GM12878 (cell line): ENCODE results near the gene GABRA6. TPM values are rescaled to one million over a fixed set of nuclear protein-coding genes. Genes with fewer than 3 reads are reported as not detected.
"Not testable (repeated sequence)": the region's sequence is repeated elsewhere in the genome, so short reads cannot be mapped to it uniquely, and the experiment has no call there.

ENCODE experiments used
- ATAC-seq: fragments of 200-7000 bp; cut with Tn5 transposase; 3 replicates; pipeline ENCODE4 v1.9.1; 2020; ENCODE audit warnings: mild to moderate bottlenecking, moderate library complexity
- BruUV-seq: library from RNA; stranded (reverse); fragments of 400-500 nt; replicated peaks from 2 replicates; lab custom pipeline; 2021; lab: Mats Ljungman, UMichigan
- CTCF ChIA-PET: fragments of 300-600 bp; sonication (Branson Sonifier 250); formaldehyde crosslinking; extraction: SDS; loops from one replicate; lab custom pipeline; 2021; ENCODE audit warnings: inconsistent platforms; lab: Yijun Ruan, JAX
- POLR2A ChIA-PET: fragments of 350-600 bp; formaldehyde crosslinking; extraction: SDS; loops from one replicate; lab custom pipeline; 2021; ENCODE audit warnings: inconsistent platforms; lab: Charles Lee
- RAD21 ChIA-PET: fragments of 300-600 bp; sonication (Branson Sonifier 250); formaldehyde crosslinking; loops from one replicate; lab custom pipeline; 2023; ENCODE audit warnings: antibody characterized with exemption; ENCODE audit not compliant: unreplicated experiment; lab: Charles Lee
- SMC1A ChIA-PET: fragments of 300-600 bp; sonication (Branson Sonifier 250); formaldehyde crosslinking; loops from one replicate; lab custom pipeline; 2023; ENCODE audit not compliant: unreplicated experiment, uncharacterized antibody; lab: Charles Lee
- DNase-seq: peaks from one replicate; pipeline ENCODE4 v3.0.0-alpha.2; 2011; ENCODE audit warnings: low read depth, low spot score
- FAIRE-seq: peaks from 3 replicates; lab custom pipeline; 2011; peaks lifted over from hg19 to GRCh38; lab: Jason Lieb, UNC
- H2AFZ ChIP-seq: 2 replicates; pipeline ENCODE4 v1.6.0; 2011; ENCODE audit warnings: low read depth, low read length, control low read depth; ENCODE audit not compliant: control insufficient read depth
- H3K27ac ChIP-seq: 2 replicates; pipeline ENCODE4 v1.5.1; 2011; ENCODE audit warnings: control low read depth; ENCODE audit not compliant: control insufficient read depth, insufficient read depth
- H3K27me3 ChIP-seq, 2 experiments: replicated peaks in 1 of 2; 2 replicates each; pipeline versions ENCODE4 v1.6.0 to v1.6.1; 2011; ENCODE audit warnings: low read length in 1 of 2; ENCODE audit not compliant: control insufficient read depth in 2 of 2, insufficient read depth in 2 of 2
- H3K36me3 ChIP-seq, 2 experiments: 2 replicates each; pipeline ENCODE4 v1.5.1; 2011; ENCODE audit warnings: low read length in 1 of 2; ENCODE audit not compliant: control insufficient read depth in 2 of 2, insufficient read depth in 2 of 2
- H3K4me1 ChIP-seq: 2 replicates; pipeline ENCODE4 v1.6.1; 2011; ENCODE audit warnings: mild to moderate bottlenecking, low read length, moderate library complexity, mixed read lengths; ENCODE audit not compliant: control insufficient read depth, insufficient read depth
- H3K4me2 ChIP-seq: 2 replicates; pipeline ENCODE4 v1.6.0; 2011; ENCODE audit warnings: control low read depth; ENCODE audit not compliant: control insufficient read depth, insufficient read depth
- H3K4me3 ChIP-seq: fragments of 200-600 bp; sonication (generic); 2 replicates; pipeline ENCODE4 v1.5.1; 2016
- H3K79me2 ChIP-seq: 2 replicates; pipeline ENCODE4 v1.6.0; 2011; ENCODE audit warnings: low read length; ENCODE audit not compliant: control insufficient read depth, insufficient read depth
- H3K9ac ChIP-seq: 2 replicates; pipeline ENCODE4 v1.8.0; 2011; ENCODE audit warnings: low read length, control low read depth, mixed read lengths; ENCODE audit not compliant: control insufficient read depth, insufficient read depth
- H3K9me3 ChIP-seq: replicated peaks from 3 replicates; pipeline ENCODE4 v1.5.1; 2011; ENCODE audit warnings: mild to moderate bottlenecking, low read length; ENCODE audit not compliant: control insufficient read depth, insufficient read depth
- H4K20me1 ChIP-seq: 2 replicates; pipeline ENCODE4 v1.6.0; 2011; ENCODE audit not compliant: control insufficient read depth, insufficient read depth
- CTCF ChIP-seq, 3 experiments: IDR thresholded peaks in 2 of 3; conservative IDR thresholded peaks in 1 of 3; 2 replicates each; pipeline ENCODE4 v1.5.1; 2011; ENCODE audit warnings: low read depth in 3 of 3, low read length in 3 of 3, mild to moderate bottlenecking in 3 of 3, control low read depth in 2 of 3, moderate library complexity in 2 of 3, inconsistent platforms in 1 of 3, mixed read lengths in 1 of 3; ENCODE audit not compliant: control insufficient read depth in 2 of 3, insufficient read depth in 1 of 3; ENCODE audit errors: extremely low read depth in 1 of 3
- KDM1A ChIP-seq: fragments of 200-600 bp; sonication (generic); IDR thresholded peaks from 2 replicates; pipeline ENCODE4 v1.6.1; 2016; ENCODE audit warnings: borderline replicate concordance
- NKRF ChIP-seq: fragments of 450-650 bp; conservative IDR thresholded peaks from 2 replicates; pipeline ENCODE4 v1.6.1; 2017; ENCODE audit warnings: mild to moderate bottlenecking, moderate library complexity
- RAD21 ChIP-seq: IDR thresholded peaks from 2 replicates; pipeline ENCODE4 v1.6.1; 2011; ENCODE audit warnings: mild to moderate bottlenecking, low read depth, low read length, moderate library complexity; ENCODE audit not compliant: insufficient read depth
- YY1 ChIP-seq: IDR thresholded peaks from 2 replicates; pipeline ENCODE4 v1.6.1; 2011; ENCODE audit warnings: low read depth, mild to moderate bottlenecking, low read length
- WGBS: methylation state at CpG from one replicate; pipeline ENCODE4 v1.1.6; 2016; ENCODE audit warnings: low lambda C conversion rate; ENCODE audit not compliant: insufficient replicate concordance, insufficient coverage; ENCODE audit errors: missing lambda C conversion rate; 5-methylcytosine and 5-hydroxymethylcytosine counted together
- in situ Hi-C: fragments of 300-500 bp; cut with MboI; formaldehyde crosslinking; loops from 9 replicates; pipeline ENCODE4 v1.14.3; 2018; ENCODE audit warnings: mixed read lengths
- intact Hi-C: fragments of 100-400 bp; cut with micrococcal nuclease; formaldehyde crosslinking; loops from one replicate; pipeline ENCODE4 v1.14.2; 2022; ENCODE audit not compliant: unreplicated experiment
- polyA plus RNA-seq, 11 experiments: library from polyadenylated mRNA; depleted of rRNA in 4 of 11; unstranded in 6 of 11; stranded (reverse) in 5 of 11; fragments of >200 nt; fragmentation: Nextera tagmentation in 4 of 11; fragmentation: Illumina TruSeq in 1 of 11; extraction: Ambion mirVana in 4 of 11; extraction: Trizol in 1 of 11; gene quantifications; 1 replicate in 1 of 11; 2 replicates in 10 of 11; pipeline versions ENCODE4 v1.2.1 to v1.2.3, GENCODE V29; 2011 to 2016; ENCODE audit warnings: inconsistent platforms in 2 of 11, missing spikeins in 2 of 11, low read depth in 1 of 11
- total RNA-seq, 4 experiments: library from RNA; depleted of rRNA in 3 of 4; stranded (reverse); fragments of >200 nt in 3 of 4; fragmentation: Illumina TruSeq in 1 of 4; extraction: Trizol in 1 of 4; gene quantifications; 2 replicates each; pipeline versions ENCODE4 v1.2.1 to v1.2.3, GENCODE V29; 2013 to 2021

GABRA6 gene
- total and polyA plus RNA-seq, 10 of the 15 experiments (the other 5 are each of a cell fraction or from before 2014, with no cell fraction given) = not detected

- ATAC-seq, H3K79me2 ChIP-seq, intact Hi-C loops, in situ Hi-C loops, H3K4me1 ChIP-seq, H3K27me3 ChIP-seq, H3K27ac ChIP-seq, CTCF ChIA-PET, H3K36me3 ChIP-seq, H4K20me1 ChIP-seq, H3K4me2 ChIP-seq, POLR2A ChIA-PET, H3K4me3 ChIP-seq, H3K9me3 ChIP-seq, H2AFZ ChIP-seq, FAIRE-seq, BruUV-seq, DNase-seq, SMC1A ChIA-PET, H3K9ac ChIP-seq, RAD21 ChIA-PET: not testable (repeated sequence)
- 40% methylated on average over 8 of the region's 8 CpGs for WGBS
Observed at GRCh38 chr5:161651926-161652325, 33.6 kb upstream of the GABRA6 start.

- Histone ChIP-seq H3K9me3 (no peaks in the 10 kb centered on the region), H3K79me2 (no peaks in the 10 kb centered on the region), H3K4me3 (no peak overlapping the region), H3K27me3 (no peaks in the 10 kb centered on the region), H3K36me3 (no peaks in the 10 kb centered on the region), H4K20me1 (no peaks in the 10 kb centered on the region), H2AFZ (no peak overlapping the region), H3K27ac (no peak overlapping the region), H3K4me2 (no peak overlapping the region), H3K4me1 (no peaks in the 10 kb centered on the region), H3K9ac (no peak overlapping the region)
- ATAC-seq = no peak
- RAD21 ChIA-PET = no interaction called here
- in situ Hi-C loops (no loop called here), intact Hi-C loops (no loop called here)
- SMC1A ChIA-PET = no interaction called here
- WGBS = 42% methylated on average over 12 of the region's 12 CpGs
- TF ChIP-seq YY1 = no peak
- no peak for TF ChIP-seq KDM1A
- TF ChIP-seq RAD21 = no peak
- TF ChIP-seq CTCF (IDR thresholded peaks at IDR 0.05 in 2 of 3, conservative IDR thresholded peaks at IDR 0.05 in 1 of 3; ENCODE audit: control insufficient read depth in 2 of 3, extremely low read depth in 1 of 3, insufficient read depth in 1 of 3, low read depth in 3 of 3, low read length in 3 of 3) = no peak
- no peak for TF ChIP-seq NKRF
- CTCF ChIA-PET = interaction anchor here (1.3 kb wide), 1 partner anchor 10 kb away, joined by 3 read pairs; no protein-coding TSS in a partner anchor
- FAIRE-seq = no peak
- BruUV-seq = no TSS peak
- POLR2A ChIA-PET = no interaction called here
- no peak for DNase-seq
Observed at GRCh38 chr5:161660806-161661205, 24.7 kb upstream of the GABRA6 start.
